Fibroblast of mammary gland (primary cell): ENCODE data around the gene FOXA3.

Source experiments
- DNase-seq: peaks from one replicate; pipeline ENCODE4 v3.0.0-alpha.2; 2010; ENCODE audit warnings: low read depth
- H3K4me3 ChIP-seq: 2 replicates; pipeline ENCODE4 v1.5.1; 2011; ENCODE audit warnings: low read depth, mild to moderate bottlenecking, low read length, moderate library complexity; ENCODE audit not compliant: control insufficient read depth
- TF ChIP-seq, protein P1 (sequence below): conservative IDR thresholded peaks from 2 replicates; pipeline ENCODE4 v1.5.1; 2011; ENCODE audit warnings: low read depth, low read length, inconsistent platforms; ENCODE audit not compliant: control insufficient read depth, insufficient read depth

Gene FOXA3

DNA sequence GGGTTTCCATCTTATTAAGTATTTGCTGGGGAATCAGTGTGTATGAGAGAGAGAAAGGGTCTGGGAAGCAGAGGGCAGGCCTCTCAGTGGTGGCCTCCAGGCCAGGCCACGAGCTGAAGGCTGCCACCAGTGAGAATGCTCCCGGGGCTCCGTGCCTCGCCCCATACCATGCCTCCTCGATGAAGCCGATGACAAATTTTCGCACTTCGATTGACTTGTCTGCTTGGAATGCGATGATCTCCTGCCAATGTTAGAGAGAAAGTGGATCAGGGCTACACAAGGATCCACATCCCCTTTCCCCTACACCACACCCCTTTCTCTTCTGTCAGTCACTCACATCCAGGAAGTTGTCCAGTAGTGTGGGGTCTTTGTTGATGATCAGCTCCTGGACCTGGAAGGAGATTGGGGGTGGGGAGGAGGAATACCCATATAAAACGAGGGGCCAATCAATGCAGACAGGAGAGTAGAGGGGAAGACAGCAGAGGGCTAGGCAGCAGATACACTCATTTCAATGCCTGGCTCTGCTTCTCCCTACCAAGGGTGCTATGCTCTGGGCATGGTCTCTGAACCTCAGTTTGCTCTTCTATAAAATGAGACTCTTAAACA is 11.9 kb upstream of the FOXA3 start:
- TF ChIP-seq, protein P1, sequence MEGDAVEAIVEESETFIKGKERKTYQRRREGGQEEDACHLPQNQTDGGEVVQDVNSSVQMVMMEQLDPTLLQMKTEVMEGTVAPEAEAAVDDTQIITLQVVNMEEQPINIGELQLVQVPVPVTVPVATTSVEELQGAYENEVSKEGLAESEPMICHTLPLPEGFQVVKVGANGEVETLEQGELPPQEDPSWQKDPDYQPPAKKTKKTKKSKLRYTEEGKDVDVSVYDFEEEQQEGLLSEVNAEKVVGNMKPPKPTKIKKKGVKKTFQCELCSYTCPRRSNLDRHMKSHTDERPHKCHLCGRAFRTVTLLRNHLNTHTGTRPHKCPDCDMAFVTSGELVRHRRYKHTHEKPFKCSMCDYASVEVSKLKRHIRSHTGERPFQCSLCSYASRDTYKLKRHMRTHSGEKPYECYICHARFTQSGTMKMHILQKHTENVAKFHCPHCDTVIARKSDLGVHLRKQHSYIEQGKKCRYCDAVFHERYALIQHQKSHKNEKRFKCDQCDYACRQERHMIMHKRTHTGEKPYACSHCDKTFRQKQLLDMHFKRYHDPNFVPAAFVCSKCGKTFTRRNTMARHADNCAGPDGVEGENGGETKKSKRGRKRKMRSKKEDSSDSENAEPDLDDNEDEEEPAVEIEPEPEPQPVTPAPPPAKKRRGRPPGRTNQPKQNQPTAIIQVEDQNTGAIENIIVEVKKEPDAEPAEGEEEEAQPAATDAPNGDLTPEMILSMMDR: no peak
- no peak overlapping the region for H3K4me3 ChIP-seq
- DNase-seq: peak; percentile 67

DNA sequence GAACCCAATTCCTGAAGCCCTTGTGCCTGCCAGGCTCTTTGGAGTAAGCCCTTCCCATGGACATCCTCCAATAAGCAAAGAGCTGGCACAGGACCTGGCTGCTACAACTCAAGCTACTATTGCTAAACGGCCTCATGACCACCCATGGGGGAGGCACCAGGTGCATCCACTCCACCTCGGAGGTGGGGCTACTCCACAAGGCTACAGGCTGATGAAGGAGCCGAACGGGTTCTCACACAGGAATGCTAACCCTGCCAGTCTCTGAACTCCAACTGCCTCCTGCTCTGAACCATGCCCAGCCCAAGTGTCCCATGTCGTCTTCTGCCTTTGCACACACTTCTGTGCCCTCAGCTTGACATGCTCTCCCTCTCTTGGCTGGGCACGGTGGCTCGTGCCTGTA is 11.1 kb upstream of the FOXA3 start:
- DNase-seq: peak; percentile 15
- TF ChIP-seq, protein P1: no peak
- H3K4me3 ChIP-seq: no peak overlapping the region

DNA sequence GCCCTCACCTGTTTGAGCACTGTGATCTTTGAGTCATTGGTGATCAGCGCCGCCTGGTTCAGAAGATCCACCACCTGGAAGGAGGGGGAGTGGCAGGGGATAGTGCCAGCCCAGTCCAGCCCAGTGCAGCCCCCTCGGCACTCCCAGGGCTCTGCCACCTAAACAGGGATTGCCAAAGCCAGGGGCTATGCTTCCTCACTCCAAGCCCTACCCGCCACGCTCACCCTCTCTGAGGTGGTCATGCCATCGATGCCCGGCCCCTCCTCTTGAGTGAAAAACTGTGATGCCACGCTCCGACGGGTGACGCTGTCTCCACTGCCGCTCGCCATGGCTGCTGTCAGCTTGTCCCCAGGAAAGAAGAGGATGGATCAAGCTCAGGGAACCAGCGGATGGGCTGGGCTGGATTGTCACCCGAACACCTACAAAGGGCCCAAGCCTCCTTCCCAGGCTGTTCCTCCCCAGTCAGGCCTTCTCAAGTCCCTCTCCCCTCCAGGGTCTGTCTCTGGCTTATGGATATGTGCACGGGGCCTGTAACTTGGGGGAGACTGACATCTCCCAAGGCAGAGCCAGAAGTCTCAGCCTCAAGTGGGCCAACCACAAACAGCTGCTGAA is 9.9 kb upstream of the FOXA3 start:
- H3K4me3 ChIP-seq: no peak overlapping the region
- TF ChIP-seq, protein P1: no peak
- DNase-seq: no peak

DNA sequence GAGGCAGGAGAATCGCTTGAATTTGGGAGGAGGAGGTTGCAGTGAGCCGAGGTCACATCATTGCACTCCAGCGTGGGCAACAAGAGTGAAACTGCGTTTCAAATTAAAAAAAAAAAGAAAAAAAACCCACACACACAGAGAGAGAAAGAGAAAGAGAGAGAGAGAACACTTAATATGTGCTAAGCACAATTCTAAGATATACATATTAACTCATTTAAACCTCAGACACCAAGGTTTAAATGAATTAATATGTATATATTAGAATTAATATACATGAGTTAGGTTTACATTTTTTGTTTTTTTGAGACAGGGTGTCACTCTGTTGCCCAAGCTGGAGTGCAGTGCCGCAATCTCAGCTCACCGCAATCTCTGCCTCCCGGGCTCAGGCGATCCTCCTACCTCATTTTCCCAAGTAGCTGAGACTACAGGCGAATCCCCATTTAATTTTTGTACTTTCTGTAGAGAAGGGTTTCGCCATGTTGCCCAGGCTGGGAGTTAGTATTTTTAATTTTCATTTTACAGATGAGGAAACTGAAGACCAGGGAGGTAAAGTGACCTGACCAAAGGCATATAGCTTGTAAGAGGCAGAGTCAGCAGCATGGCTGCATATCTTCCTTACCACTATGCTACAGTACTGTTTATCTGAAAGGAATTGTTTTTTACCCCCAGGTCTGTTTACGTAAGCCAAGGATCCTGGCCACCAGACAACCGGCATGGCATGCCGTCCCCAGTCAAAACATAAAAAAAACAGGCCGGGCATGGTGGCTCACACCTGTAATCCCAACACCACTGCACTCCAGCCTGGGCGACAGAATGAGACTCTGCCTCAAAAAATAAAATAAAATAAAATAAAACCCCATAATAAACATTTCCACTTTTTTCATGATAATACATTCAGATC is 3.5 kb upstream of the FOXA3 start:
- H3K4me3 ChIP-seq: no peak overlapping the region
- TF ChIP-seq, protein P1: no peak
- DNase-seq: no peak

DNA sequence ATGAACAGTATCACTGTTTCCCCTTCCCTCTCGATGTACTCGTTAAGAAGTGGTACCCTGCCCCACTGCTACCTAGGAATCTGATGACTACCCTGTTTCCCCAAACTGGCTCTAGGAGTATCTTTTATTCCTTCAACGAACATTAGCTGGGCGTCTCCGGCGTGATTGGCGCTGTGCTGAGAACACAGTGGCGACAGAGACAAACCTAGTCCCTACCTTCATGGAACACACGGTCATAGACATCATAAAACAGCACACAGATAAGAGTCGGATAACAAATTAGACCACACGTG is 1.9 kb upstream of the FOXA3 start:
- H3K4me3 ChIP-seq: peak overlapping the region; percentile 99
- DNase-seq: no peak
- TF ChIP-seq, protein P1: no peak

DNA sequence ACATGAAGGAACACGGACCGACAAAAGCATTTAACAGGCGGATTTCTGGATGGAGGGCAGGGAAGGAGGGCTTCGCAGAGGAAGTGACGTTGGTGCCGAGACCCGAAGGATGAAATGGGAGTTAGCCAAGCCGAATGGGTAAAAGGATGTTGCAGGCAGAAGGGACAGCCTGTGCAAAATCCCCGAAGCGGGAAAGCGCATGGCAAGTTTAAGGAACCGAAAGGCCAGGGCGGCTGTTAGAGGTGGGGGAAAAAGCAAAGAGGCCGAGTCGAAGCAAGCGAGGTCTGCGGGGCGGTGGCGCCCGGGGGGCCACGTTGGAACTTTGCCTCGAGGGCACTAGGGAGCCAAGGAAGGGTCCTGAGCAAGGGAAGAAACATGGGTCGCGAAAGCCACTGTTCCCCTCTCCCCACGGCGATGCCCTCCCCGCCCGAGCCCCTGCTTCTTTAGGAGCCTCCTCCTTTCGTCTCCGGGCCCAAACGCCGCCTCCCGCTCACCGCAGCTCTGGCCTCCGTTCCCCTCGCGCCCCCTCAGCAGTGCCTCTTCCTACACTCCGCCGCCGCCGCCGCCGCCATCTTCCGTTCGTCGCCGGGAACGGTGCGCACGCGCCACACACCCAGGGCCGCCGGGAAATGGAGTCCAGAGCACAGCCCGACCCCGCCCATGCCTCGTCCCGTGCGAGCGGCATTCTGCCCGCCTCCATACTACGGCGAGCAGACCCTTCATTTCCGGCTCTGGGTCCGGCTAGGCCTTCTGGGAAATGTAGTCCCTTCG is 1.4 kb upstream of the FOXA3 start, which contains the start of gene SYMPK:
Gene SYMPK, minus strand, starts transcription at position 584 of the 771 bp plus-strand sequence. CDS start 8,652 bp downstream, outside the sequence.
- peak; percentile 97 for DNase-seq
- TF ChIP-seq, protein P1: no peak
- peak within 1 kb of the TSS; percentile 99 for H3K4me3 ChIP-seq
